Natural killer cell (primary cell): Measurements from ENCODE around the gene HPDL. TPM values are rescaled to one million over a fixed set of nuclear protein-coding genes. Genes with fewer than 3 reads are reported as not detected.
A peak's percentile ranks its signal among the peaks of the same experiment; 100 is the strongest.

Experiments used
- ATAC-seq, 3 donors: fragments of 150-1000 bp in 2 of 3; fragments of 200-7000 bp in 1 of 3; cut with Tn5 transposase; 1 replicate in 1 of 3; 2 replicates in 2 of 3; pipeline ENCODE4 v1.10.0; 2021; ENCODE audit warnings: mild to moderate bottlenecking in 2 of 3, moderate library complexity in 2 of 3
- DNase-seq, 2 donors: peaks; one replicate each; pipeline versions ENCODE4 v3.0.0 to v3.0.0-alpha.2; 2013 to 2021; ENCODE audit warnings: mixed read lengths in 1 of 2
- H3K27ac ChIP-seq: one replicate; pipeline ENCODE4 v1.5.1; 2013; ENCODE audit warnings: mild to moderate bottlenecking, low read length
- H3K27me3 ChIP-seq: one replicate; pipeline ENCODE4 v1.6.1; 2013; ENCODE audit warnings: low read length; ENCODE audit not compliant: control insufficient read depth, insufficient read depth
- H3K36me3 ChIP-seq: one replicate; pipeline ENCODE4 v1.6.1; 2013; ENCODE audit warnings: low read length; ENCODE audit not compliant: control insufficient read depth, insufficient read depth
- H3K4me1 ChIP-seq: one replicate; pipeline ENCODE4 v1.6.1; 2013; ENCODE audit warnings: low read length; ENCODE audit not compliant: control insufficient read depth, insufficient read depth
- H3K4me3 ChIP-seq: one replicate; pipeline ENCODE4 v1.5.1; 2013; ENCODE audit warnings: low read length
- H3K9me3 ChIP-seq: one replicate; pipeline ENCODE4 v1.6.1; 2013; ENCODE audit warnings: low read length; ENCODE audit not compliant: control insufficient read depth, insufficient read depth
- H3K27ac Mint-ChIP-seq, 2 donors: one replicate each; pipeline ENCODE4 v1.8.0; 2022; ENCODE audit warnings: mild to moderate bottlenecking in 2 of 2, mixed read lengths in 2 of 2, moderate library complexity in 1 of 2
- H3K27me3 Mint-ChIP-seq, 2 donors: one replicate each; pipeline ENCODE4 v1.8.0; 2022; ENCODE audit warnings: low read depth in 2 of 2, mixed read lengths in 2 of 2
- H3K36me3 Mint-ChIP-seq: one replicate; pipeline ENCODE4 v1.8.0; 2022; ENCODE audit warnings: mixed read lengths
- H3K4me1 Mint-ChIP-seq, 2 donors: one replicate each; pipeline ENCODE4 v1.8.0; 2022; ENCODE audit warnings: mixed read lengths in 2 of 2
- H3K4me3 Mint-ChIP-seq: one replicate; pipeline ENCODE4 v1.8.0; 2022; ENCODE audit warnings: mild to moderate bottlenecking, moderate library complexity, mixed read lengths
- H3K9me3 Mint-ChIP-seq, 2 donors: one replicate each; pipeline ENCODE4 v1.8.0; 2022; ENCODE audit warnings: mixed read lengths in 2 of 2
- WGBS: methylation state at CpG from one replicate; pipeline ENCODE4 v1.1.7; 2013; ENCODE audit warnings: missing lambda C conversion rate; ENCODE audit not compliant: insufficient coverage; 5-methylcytosine and 5-hydroxymethylcytosine counted together
- intact Hi-C: fragments of 100-400 bp; cut with micrococcal nuclease; formaldehyde crosslinking; loops from one replicate; pipeline ENCODE4 v1.14.2; 2022
- total RNA-seq, 4 donors: library from RNA; stranded (reverse); fragments of 120-200 nt in 1 of 4; gene quantifications; one replicate each; pipeline versions ENCODE4 v1.2.3 to v1.2.4, GENCODE V29; 2013 to 2022
- TF ChIP-seq, protein P1 (sequence below): fragments of 200-600 bp; IDR thresholded peaks from one replicate; pipeline ENCODE4 v1.8.0; 2022; ENCODE audit warnings: antibody characterized with exemption

HPDL gene
- total RNA-seq, 3 donors from 2014 or later (not counting 1 experiment from before 2014, with no cell fraction given), result 0.38 to 0.45 TPM; not detected in 1

DNA sequence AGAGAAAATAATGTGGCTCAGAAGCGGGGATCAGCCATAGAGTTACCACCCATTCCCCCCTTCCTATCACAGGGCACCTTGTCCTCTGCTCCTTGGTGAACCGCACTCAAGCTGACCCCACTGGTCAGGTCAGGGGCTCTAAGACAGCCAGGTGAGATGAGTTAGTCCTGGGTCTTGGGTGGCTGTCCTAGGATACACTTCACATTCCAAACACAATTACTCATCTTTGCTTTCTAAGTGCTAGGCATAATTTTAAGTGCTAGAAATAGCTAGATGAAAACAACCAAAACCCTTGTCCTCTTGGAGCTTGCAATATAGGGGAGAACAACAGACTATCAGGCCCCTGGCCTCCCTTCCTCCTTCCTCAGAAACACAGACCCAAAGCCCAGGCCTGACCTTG lies 21.3 kb downstream of the HPDL start:
- Mint-ChIP-seq H3K27ac (no peak overlapping the region), H3K36me3 (no peaks in the 10 kb centered on the region), H3K27me3 (no peaks in the 10 kb centered on the region), H3K9me3 (no peaks in the 10 kb centered on the region), H3K4me1 (no peaks in the 10 kb centered on the region), H3K4me3 (no peak overlapping the region)
- no peak overlapping the region for H3K4me3 ChIP-seq
- H3K27me3 ChIP-seq, result no peaks in the 10 kb centered on the region
- no CpG with 5 or more reads among the region's 2 CpGs for WGBS
- peaks cover 20% of the 10 kb centered on the region for H3K36me3 ChIP-seq
- intact Hi-C loops, result no loop called here
- DNase-seq (no peak), ATAC-seq (no peak)
- no peak overlapping the region for H3K27ac ChIP-seq
- TF ChIP-seq, protein P1, sequence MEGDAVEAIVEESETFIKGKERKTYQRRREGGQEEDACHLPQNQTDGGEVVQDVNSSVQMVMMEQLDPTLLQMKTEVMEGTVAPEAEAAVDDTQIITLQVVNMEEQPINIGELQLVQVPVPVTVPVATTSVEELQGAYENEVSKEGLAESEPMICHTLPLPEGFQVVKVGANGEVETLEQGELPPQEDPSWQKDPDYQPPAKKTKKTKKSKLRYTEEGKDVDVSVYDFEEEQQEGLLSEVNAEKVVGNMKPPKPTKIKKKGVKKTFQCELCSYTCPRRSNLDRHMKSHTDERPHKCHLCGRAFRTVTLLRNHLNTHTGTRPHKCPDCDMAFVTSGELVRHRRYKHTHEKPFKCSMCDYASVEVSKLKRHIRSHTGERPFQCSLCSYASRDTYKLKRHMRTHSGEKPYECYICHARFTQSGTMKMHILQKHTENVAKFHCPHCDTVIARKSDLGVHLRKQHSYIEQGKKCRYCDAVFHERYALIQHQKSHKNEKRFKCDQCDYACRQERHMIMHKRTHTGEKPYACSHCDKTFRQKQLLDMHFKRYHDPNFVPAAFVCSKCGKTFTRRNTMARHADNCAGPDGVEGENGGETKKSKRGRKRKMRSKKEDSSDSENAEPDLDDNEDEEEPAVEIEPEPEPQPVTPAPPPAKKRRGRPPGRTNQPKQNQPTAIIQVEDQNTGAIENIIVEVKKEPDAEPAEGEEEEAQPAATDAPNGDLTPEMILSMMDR, result no peak
- H3K9me3 ChIP-seq, result no peaks in the 10 kb centered on the region
- no peaks in the 10 kb centered on the region for H3K4me1 ChIP-seq

DNA sequence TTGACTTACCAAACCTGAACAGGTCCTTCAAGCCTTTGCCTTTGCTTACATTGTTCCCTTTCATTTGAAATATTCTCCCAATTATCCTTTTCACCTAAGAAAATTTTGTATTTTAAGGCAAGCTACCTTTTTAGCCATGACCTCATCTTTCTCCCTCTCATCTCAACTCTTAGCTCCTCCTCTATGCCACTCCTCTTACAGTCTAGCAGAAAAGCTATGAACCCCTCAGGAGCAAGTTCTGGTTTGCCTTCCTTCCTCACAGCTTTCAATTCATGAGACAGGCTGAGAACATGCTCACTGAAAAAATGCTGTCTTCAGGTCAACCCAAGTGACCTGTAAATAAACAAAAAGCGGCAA lies 21.9 kb downstream of the HPDL start:
- H3K36me3 ChIP-seq, result peaks cover 15% of the 10 kb centered on the region
- H3K4me1 ChIP-seq, result no peaks in the 10 kb centered on the region
- ATAC-seq (no peak), DNase-seq (no peak)
- H3K27ac ChIP-seq, result no peak overlapping the region
- no peaks in the 10 kb centered on the region for H3K4me1 Mint-ChIP-seq
- no peaks in the 10 kb centered on the region for H3K27me3 Mint-ChIP-seq
- WGBS, result 100% methylated on average over 1 of the region's 1 CpG
- intact Hi-C loops, result no loop called here
- H3K9me3 ChIP-seq, result no peaks in the 10 kb centered on the region
- TF ChIP-seq, protein P1, result no peak
- H3K4me3 Mint-ChIP-seq, result no peak overlapping the region
- H3K27me3 ChIP-seq, result no peaks in the 10 kb centered on the region
- no peak overlapping the region for H3K27ac Mint-ChIP-seq
- no peaks in the 10 kb centered on the region for H3K36me3 Mint-ChIP-seq
- H3K4me3 ChIP-seq, result no peak overlapping the region
- H3K9me3 Mint-ChIP-seq, result no peaks in the 10 kb centered on the region

DNA sequence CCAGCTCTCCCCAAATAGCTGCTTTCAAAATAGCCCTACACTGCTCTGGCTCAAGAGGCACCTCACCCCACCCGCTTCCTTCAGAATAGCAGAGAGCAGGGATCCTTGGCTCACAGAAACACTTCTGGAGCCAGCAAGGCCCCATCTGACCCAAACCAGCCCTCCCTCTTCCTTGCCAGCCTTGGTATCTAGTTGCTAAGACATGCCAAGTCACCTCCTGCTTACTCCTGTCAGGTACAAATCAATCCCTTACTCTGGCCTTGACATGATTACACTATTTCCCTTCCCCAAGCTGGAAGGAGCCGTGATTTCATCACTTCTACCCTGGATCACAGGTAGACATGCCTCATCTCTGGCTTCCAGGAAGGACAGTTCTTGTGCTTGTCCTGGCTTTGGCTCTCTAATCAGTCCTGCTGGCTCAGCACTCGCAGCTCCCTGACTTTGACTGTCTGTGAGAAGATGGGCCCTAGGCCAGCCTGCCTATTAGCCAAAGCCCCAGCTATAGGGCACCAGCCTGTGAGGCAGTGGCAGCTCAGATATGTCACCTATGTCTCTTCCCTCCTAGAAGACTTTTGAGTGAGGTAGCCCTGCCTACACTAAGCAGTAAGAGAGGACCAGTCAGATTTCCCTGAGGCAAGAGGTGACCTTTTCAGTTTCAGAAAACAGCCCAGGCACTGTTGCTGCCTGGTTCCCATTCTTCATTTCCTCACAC lies 22.4 kb downstream of the HPDL start:
- Histone ChIP-seq H3K27me3 (no peaks in the 10 kb centered on the region), H3K4me3 (no peak overlapping the region), H3K9me3 (no peaks in the 10 kb centered on the region), H3K36me3 (peaks cover 9% of the 10 kb centered on the region), H3K4me1 (no peaks in the 10 kb centered on the region), H3K27ac (no peak overlapping the region)
- peak overlapping the region in 1 of 2 donors; percentile 37 for H3K27ac Mint-ChIP-seq
- intact Hi-C loops, result no loop called here
- ATAC-seq (no peak), DNase-seq (no peak)
- H3K27me3 Mint-ChIP-seq, result no peaks in the 10 kb centered on the region
- 100% methylated on average over 3 of the region's 3 CpGs for WGBS
- TF ChIP-seq, protein P1, result no peak
- H3K4me1 Mint-ChIP-seq, result no peaks in the 10 kb centered on the region
- H3K9me3 Mint-ChIP-seq, result no peaks in the 10 kb centered on the region
- no peak overlapping the region for H3K4me3 Mint-ChIP-seq
- H3K36me3 Mint-ChIP-seq, result no peaks in the 10 kb centered on the region

DNA sequence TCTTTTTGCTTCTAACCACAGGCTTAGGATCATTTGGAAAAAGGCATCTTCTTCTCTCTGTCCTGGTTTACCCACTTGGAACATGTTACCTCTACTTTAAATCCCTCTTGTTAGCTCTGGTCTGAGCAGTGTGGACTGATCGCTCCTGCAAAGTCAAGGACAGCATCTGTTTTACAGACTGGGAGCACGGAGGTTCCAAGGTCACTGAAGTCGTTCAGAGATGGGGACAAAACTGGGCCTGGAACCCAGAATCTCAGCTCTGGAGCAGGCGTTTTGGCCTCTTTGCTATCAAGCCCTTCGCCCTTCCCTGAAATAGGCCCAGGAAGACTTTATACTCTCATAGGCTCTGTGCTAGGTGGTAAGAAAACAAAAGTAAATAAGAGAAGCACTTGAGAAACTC lies 24.8 kb downstream of the HPDL start:
- Histone ChIP-seq H3K36me3 (no peaks in the 10 kb centered on the region), H3K27me3 (no peaks in the 10 kb centered on the region), H3K4me3 (no peak overlapping the region), H3K4me1 (no peaks in the 10 kb centered on the region), H3K27ac (no peak overlapping the region), H3K9me3 (no peaks in the 10 kb centered on the region)
- 92% methylated on average over 5 of the region's 5 CpGs for WGBS
- no peaks in the 10 kb centered on the region for H3K36me3 Mint-ChIP-seq
- no peak overlapping the region for H3K4me3 Mint-ChIP-seq
- intact Hi-C loops, result no loop called here
- H3K9me3 Mint-ChIP-seq, result no peaks in the 10 kb centered on the region
- no peaks in the 10 kb centered on the region for H3K27me3 Mint-ChIP-seq
- DNase-seq (no peak), ATAC-seq (no peak)
- no peak overlapping the region for H3K27ac Mint-ChIP-seq
- no peaks in the 10 kb centered on the region for H3K4me1 Mint-ChIP-seq
- TF ChIP-seq, protein P1, result no peak
